ENCODE data around the gene SF3B2.

SF3B2 gene

GRCh38 chr11:66062408-66062807, 10.2 kb downstream of the SF3B2 start:
- TF ChIP-seq, protein P1, sequence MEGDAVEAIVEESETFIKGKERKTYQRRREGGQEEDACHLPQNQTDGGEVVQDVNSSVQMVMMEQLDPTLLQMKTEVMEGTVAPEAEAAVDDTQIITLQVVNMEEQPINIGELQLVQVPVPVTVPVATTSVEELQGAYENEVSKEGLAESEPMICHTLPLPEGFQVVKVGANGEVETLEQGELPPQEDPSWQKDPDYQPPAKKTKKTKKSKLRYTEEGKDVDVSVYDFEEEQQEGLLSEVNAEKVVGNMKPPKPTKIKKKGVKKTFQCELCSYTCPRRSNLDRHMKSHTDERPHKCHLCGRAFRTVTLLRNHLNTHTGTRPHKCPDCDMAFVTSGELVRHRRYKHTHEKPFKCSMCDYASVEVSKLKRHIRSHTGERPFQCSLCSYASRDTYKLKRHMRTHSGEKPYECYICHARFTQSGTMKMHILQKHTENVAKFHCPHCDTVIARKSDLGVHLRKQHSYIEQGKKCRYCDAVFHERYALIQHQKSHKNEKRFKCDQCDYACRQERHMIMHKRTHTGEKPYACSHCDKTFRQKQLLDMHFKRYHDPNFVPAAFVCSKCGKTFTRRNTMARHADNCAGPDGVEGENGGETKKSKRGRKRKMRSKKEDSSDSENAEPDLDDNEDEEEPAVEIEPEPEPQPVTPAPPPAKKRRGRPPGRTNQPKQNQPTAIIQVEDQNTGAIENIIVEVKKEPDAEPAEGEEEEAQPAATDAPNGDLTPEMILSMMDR (IDR thresholded peaks at IDR 0.05; ENCODE audit: low read depth, low read length, missing control alignments), result no peak
- no peak for DNase-seq (ENCODE audit: low read depth)
- H3K4me3 ChIP-seq (ENCODE audit: low read depth, low read length), result no peak overlapping the region

DNA sequence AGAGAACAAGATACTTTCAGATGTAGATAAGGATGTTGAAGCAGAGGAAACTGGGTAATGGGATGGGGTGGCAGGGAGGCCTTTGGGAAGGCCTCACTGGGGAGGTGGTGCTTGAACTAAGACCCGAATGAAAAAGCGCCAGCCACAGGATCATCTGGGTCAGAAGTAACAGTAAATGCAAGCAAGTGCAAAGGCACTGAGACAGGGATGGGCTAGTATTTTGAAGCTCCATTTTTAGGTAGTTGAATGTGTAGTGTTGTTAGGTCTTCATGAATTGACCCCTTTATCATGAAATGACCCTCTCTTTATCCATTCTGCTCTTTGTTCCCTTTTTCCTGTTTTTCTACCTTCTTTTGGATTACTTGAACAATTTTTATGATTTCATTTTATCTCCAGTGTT, 11.7 kb downstream of the SF3B2 start:
- no peak for DNase-seq (ENCODE audit: low read depth)
- TF ChIP-seq, protein P1 (IDR thresholded peaks at IDR 0.05; ENCODE audit: low read depth, low read length, missing control alignments), result no peak
- H3K4me3 ChIP-seq (ENCODE audit: low read depth, low read length), result no peak overlapping the region

DNA sequence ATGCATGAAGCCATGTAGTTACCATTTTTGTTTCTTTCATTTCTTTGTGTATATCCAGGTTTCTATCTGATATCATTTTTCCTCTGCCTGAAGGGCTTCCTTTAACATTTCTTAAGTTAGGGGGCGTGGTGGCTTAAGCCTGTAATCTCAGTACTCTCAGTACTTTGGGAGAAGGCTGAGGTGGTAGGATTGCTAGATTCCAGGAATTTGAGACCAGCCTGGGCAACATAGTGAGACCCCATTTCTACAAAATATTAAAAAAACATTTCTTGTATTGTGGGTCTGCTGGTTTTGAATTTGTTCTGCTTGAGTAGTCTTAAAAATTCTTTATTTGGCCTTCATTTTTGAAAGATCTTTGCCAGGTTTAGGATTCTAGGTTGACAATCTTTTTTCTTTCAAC, 12.4 kb downstream of the SF3B2 start:
- no peak for DNase-seq (ENCODE audit: low read depth)
- no peak overlapping the region for H3K4me3 ChIP-seq (ENCODE audit: low read depth, low read length)
- TF ChIP-seq, protein P1 (IDR thresholded peaks at IDR 0.05; ENCODE audit: low read depth, low read length, missing control alignments), result no peak

- DNase-seq (ENCODE audit: low read depth), result no peak
- TF ChIP-seq, protein P1 (IDR thresholded peaks at IDR 0.05; ENCODE audit: low read depth, low read length, missing control alignments), result no peak
- H3K4me3 ChIP-seq (ENCODE audit: low read depth, low read length), result no peak overlapping the region
Observed at GRCh38 chr11:66066751-66067150, 14.6 kb downstream of the SF3B2 start.

- DNase-seq (ENCODE audit: low read depth), result no peak
- H3K4me3 ChIP-seq (ENCODE audit: low read depth, low read length), result no peak overlapping the region
- TF ChIP-seq, protein P1 (IDR thresholded peaks at IDR 0.05; ENCODE audit: low read depth, low read length, missing control alignments), result no peak
Observed at GRCh38 chr11:66067640-66068039, 15.5 kb downstream of the SF3B2 start.

- TF ChIP-seq, protein P1 (IDR thresholded peaks at IDR 0.05; ENCODE audit: low read depth, low read length, missing control alignments), result peak; percentile 93
- no peak for DNase-seq (ENCODE audit: low read depth)
- no peak overlapping the region for H3K4me3 ChIP-seq (ENCODE audit: low read depth, low read length)
Observed at GRCh38 chr11:66068154-66068821, 16.1 kb downstream of the SF3B2 start.
